Right atrium auricular region (tissue), 2 donors: ENCODE results near the gene HNRNPAB. TPM values are rescaled to one million over a fixed set of nuclear protein-coding genes. Genes with fewer than 3 reads are reported as not detected.

Experiments used
- DNase-seq: peaks from one replicate; pipeline ENCODE4 v3.0.0-alpha.2; 2019; ENCODE audit warnings: low spot score
- H3K27ac ChIP-seq, 2 donors: fragments of 200-600 bp; sonication (generic); 1 replicate in 1 of 2; 2 replicates in 1 of 2; pipeline ENCODE4 v1.5.1; 2016 to 2019
- H3K27me3 ChIP-seq, 2 donors: fragments of 200-600 bp; sonication (generic); one replicate each; pipeline versions ENCODE4 v1.5.1 to v1.6.0; 2017 to 2019
- H3K36me3 ChIP-seq: fragments of 200-600 bp; sonication (generic); one replicate; pipeline ENCODE4 v1.5.1; 2016
- H3K4me1 ChIP-seq, 2 donors: fragments of 200-600 bp; sonication (generic); one replicate each; pipeline versions ENCODE4 v1.5.1 to v1.6.0; 2017 to 2019
- H3K4me3 ChIP-seq, 2 donors: fragments of 200-600 bp; sonication (generic); 1 replicate in 1 of 2; 2 replicates in 1 of 2; pipeline ENCODE4 v1.5.1; 2017 to 2019; ENCODE audit warnings: mild to moderate bottlenecking in 1 of 2, moderate library complexity in 1 of 2
- H3K9me3 ChIP-seq, 2 donors: fragments of 200-600 bp; sonication (generic); one replicate each; pipeline ENCODE4 v1.5.1; 2019
- CTCF ChIP-seq, 2 donors: fragments of 200-600 bp; sonication (generic); IDR thresholded peaks; one replicate each; pipeline ENCODE4 v1.5.1; 2019; ENCODE audit warnings: antibody characterized with exemption in 2 of 2
- total RNA-seq, 2 donors: library from RNA; depleted of rRNA; stranded (reverse); fragments of >200 nt; gene quantifications; one replicate each; pipeline ENCODE4 v1.1.0, GENCODE V29; 2016

The HNRNPAB gene
- total RNA-seq, 2 donors from 2014 or later, result 62.4 to 69.1 TPM

- Histone ChIP-seq H3K36me3 (peaks cover 71% of the 10 kb centered on the region), H3K4me1 (peaks cover 0 to 21% of the 10 kb centered on the region in 2 donors), H3K27ac (no peak overlapping the region), H3K4me3 (no peak overlapping the region), H3K27me3 (no peaks in the 10 kb centered on the region), H3K9me3 (no peaks in the 10 kb centered on the region)
- no peak for TF ChIP-seq CTCF (IDR thresholded peaks at IDR 0.05)
- DNase-seq, result no peak
These were observed 3.6 kb downstream of the HNRNPAB start for GRCh38 chr5:178207917-178208280.

- no peak overlapping the region for H3K4me3 ChIP-seq
- no peak for DNase-seq
- H3K27me3 ChIP-seq, result no peaks in the 10 kb centered on the region
- H3K9me3 ChIP-seq, result no peaks in the 10 kb centered on the region
- no peak overlapping the region for H3K27ac ChIP-seq
- H3K36me3 ChIP-seq, result peaks cover 79% of the 10 kb centered on the region
- H3K4me1 ChIP-seq, result peaks cover 0 to 21% of the 10 kb centered on the region in 2 donors
- no peak for TF ChIP-seq CTCF (IDR thresholded peaks at IDR 0.05)
These were observed 4.4 kb downstream of the HNRNPAB start for GRCh38 chr5:178208540-178209227.

- Histone ChIP-seq H3K4me1 (peaks cover 0 to 21% of the 10 kb centered on the region in 2 donors), H3K36me3 (peaks cover 87% of the 10 kb centered on the region), H3K9me3 (no peaks in the 10 kb centered on the region), H3K27me3 (no peaks in the 10 kb centered on the region), H3K27ac (no peak overlapping the region), H3K4me3 (no peak overlapping the region)
- TF ChIP-seq CTCF (IDR thresholded peaks at IDR 0.05), result no peak
- DNase-seq, result no peak
These were observed 5.2 kb downstream of the HNRNPAB start for GRCh38 chr5:178209334-178210072.

GRCh38 chr5:178210073-178210535 lies 5.8 kb downstream of the HNRNPAB start:
- Histone ChIP-seq H3K4me3 (no peak overlapping the region), H3K36me3 (peaks cover 93% of the 10 kb centered on the region), H3K27me3 (no peaks in the 10 kb centered on the region), H3K27ac (no peak overlapping the region), H3K9me3 (no peaks in the 10 kb centered on the region), H3K4me1 (peaks cover 0 to 21% of the 10 kb centered on the region in 2 donors)
- DNase-seq, result no peak
- no peak for TF ChIP-seq CTCF (IDR thresholded peaks at IDR 0.05)

GRCh38 chr5:178210686-178211085 lies 6.4 kb downstream of the HNRNPAB start:
- H3K4me1 ChIP-seq, result peaks cover 0 to 17% of the 10 kb centered on the region in 2 donors
- no peak overlapping the region for H3K4me3 ChIP-seq
- H3K9me3 ChIP-seq, result no peaks in the 10 kb centered on the region
- peaks cover 99% of the 10 kb centered on the region for H3K36me3 ChIP-seq
- DNase-seq, result no peak
- H3K27me3 ChIP-seq, result no peaks in the 10 kb centered on the region
- no peak overlapping the region for H3K27ac ChIP-seq
- no peak for TF ChIP-seq CTCF (IDR thresholded peaks at IDR 0.05)
